ENCODE measurements around the gene CD8A.

DNA sequence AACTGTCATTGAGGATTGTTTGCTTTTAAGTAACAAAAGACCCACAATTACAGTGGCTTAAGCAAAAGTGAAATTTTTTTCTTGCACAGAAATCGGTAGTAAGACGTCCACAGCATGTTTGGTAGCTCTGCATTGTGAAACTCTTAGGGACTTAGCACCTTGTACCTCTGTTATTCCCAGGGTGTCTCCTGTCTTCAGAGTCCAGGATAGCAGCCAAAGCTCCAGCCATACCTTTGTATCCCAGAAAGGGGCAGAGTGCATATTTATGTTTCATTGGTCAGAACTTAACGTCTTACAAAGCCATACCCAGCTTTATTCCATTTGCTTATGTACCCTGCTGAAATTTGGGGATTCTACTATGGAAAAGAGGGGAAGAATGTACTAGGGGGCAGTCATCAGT, 37.8 kb downstream of the CD8A start:
- TF ChIP-seq POLR2AphosphoS5 (IDR thresholded peaks at IDR 0.05; ENCODE audit: low read depth, low read length) (no peak), POLR2A (IDR thresholded peaks at IDR 0.05; ENCODE audit: low read depth, low read length) (no peak), TAF1 (IDR thresholded peaks at IDR 0.05; ENCODE audit: low read depth, low read length) (no peak), SPI1 (IDR thresholded peaks at IDR 0.05; ENCODE audit: low read depth, low read length) (no peak), PAX5 (IDR thresholded peaks at IDR 0.05; ENCODE audit: insufficient read depth, low read length, severe bottlenecking) (no peak), POU2F2 (IDR thresholded peaks at IDR 0.05; ENCODE audit: low read depth, low read length) (no peak)

Measured in GM12891 (cell line).